Bronchus fibroblast of lung (primary cell): ENCODE results near the gene MSL3. TPM values are rescaled to one million over a fixed set of nuclear protein-coding genes. Genes with fewer than 3 reads are reported as not detected.

Experiments
- total RNA-seq: library from RNA; depleted of rRNA; stranded (reverse); fragments of >200 nt; gene quantifications from 2 replicates; pipeline ENCODE4 v1.2.3, GENCODE V29; 2015

Gene MSL3, protein sequence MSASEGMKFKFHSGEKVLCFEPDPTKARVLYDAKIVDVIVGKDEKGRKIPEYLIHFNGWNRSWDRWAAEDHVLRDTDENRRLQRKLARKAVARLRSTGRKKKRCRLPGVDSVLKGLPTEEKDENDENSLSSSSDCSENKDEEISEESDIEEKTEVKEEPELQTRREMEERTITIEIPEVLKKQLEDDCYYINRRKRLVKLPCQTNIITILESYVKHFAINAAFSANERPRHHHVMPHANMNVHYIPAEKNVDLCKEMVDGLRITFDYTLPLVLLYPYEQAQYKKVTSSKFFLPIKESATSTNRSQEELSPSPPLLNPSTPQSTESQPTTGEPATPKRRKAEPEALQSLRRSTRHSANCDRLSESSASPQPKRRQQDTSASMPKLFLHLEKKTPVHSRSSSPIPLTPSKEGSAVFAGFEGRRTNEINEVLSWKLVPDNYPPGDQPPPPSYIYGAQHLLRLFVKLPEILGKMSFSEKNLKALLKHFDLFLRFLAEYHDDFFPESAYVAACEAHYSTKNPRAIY
- total RNA-seq = 19.3 and 20.5 TPM in 2 replicates

GRCh38 chrX:11757719-11758399, at the start of gene MSL3:
TSS of gene MSL3 (plus strand) at chrX:11758237. CDS start at chrX:11758264, 27 bp downstream.

Other genes starting within 250 kb of the MSL3 start
- gene ARHGAP6, start 92.3 kb upstream of the MSL3 start, total RNA-seq = 2.2 and 2.9 TPM in 2 replicates